HG03439 (cell line): ENCODE measurements around the gene PRKN.

Experiments
- ATAC-seq: cut with Tn5 transposase; IDR thresholded peaks from one replicate; pipeline ENCODE4 v1.9.1; 2021; ENCODE audit warnings: mild to moderate bottlenecking, moderate library complexity; ENCODE audit not compliant: unreplicated experiment

PRKN gene

GRCh38 chr6:161444464-161444863 lies 1283.1 kb downstream of the PRKN start:
- no peak for ATAC-seq

GRCh38 chr6:161443848-161444247 lies 1283.7 kb downstream of the PRKN start:
- ATAC-seq, result no peak

GRCh38 chr6:161442420-161442819 lies 1285.1 kb downstream of the PRKN start:
- ATAC-seq, result no peak

- no peak for ATAC-seq
These were observed 1287.3 kb downstream of the PRKN start for GRCh38 chr6:161440299-161440698.

GRCh38 chr6:161439093-161439492 lies 1288.5 kb downstream of the PRKN start:
- no peak for ATAC-seq

GRCh38 chr6:161438430-161439030 lies 1289.0 kb downstream of the PRKN start:
- no peak for ATAC-seq

- ATAC-seq, result no peak
These were observed 1289.7 kb downstream of the PRKN start for GRCh38 chr6:161437851-161438250.

GRCh38 chr6:161436106-161436876 lies 1291.3 kb downstream of the PRKN start:
- no peak for ATAC-seq

GRCh38 chr6:161435748-161436070 lies 1291.9 kb downstream of the PRKN start:
- no peak for ATAC-seq

- ATAC-seq, result no peak
These were observed 1292.4 kb downstream of the PRKN start for GRCh38 chr6:161434921-161435747.

- no peak for ATAC-seq
These were observed 1293.2 kb downstream of the PRKN start for GRCh38 chr6:161434350-161434749.

GRCh38 chr6:161432546-161432945 lies 1295.0 kb downstream of the PRKN start:
- ATAC-seq, result no peak

- ATAC-seq, result no peak
These were observed 1297.6 kb downstream of the PRKN start for GRCh38 chr6:161429921-161430490.

- no peak for ATAC-seq
These were observed 1303.1 kb downstream of the PRKN start for GRCh38 chr6:161424421-161424820.

GRCh38 chr6:161422710-161423680 lies 1304.6 kb downstream of the PRKN start:
- ATAC-seq, result no peak

GRCh38 chr6:161418463-161418945 lies 1309.1 kb downstream of the PRKN start:
- ATAC-seq, result no peak

GRCh38 chr6:161417717-161418462 lies 1309.7 kb downstream of the PRKN start:
- no peak for ATAC-seq

GRCh38 chr6:161415302-161415855 lies 1312.2 kb downstream of the PRKN start:
- no peak for ATAC-seq

GRCh38 chr6:161414707-161415106 lies 1312.9 kb downstream of the PRKN start:
- ATAC-seq, result no peak
